ENCODE results near the gene ZFAND6.
A peak's percentile ranks its signal among the peaks of the same experiment; 100 is the strongest.
"Not testable (repeated sequence)": the region's sequence is repeated elsewhere in the genome, so short reads cannot be mapped to it uniquely, and the experiment has no call there.

ZFAND6 gene

GRCh38 chr15:80042568-80042967 is 16.9 kb upstream of the ZFAND6 start:
- Histone ChIP-seq H3K27me3 (ENCODE audit: control insufficient read depth, low read length) (no peaks in the 10 kb centered on the region), H3K36me3 (ENCODE audit: control insufficient read depth, low read length) (no peaks in the 10 kb centered on the region), H3K9me2 (replicated peaks; ENCODE audit: control insufficient read depth, low read length) (no peaks in the 10 kb centered on the region), H3F3A (ENCODE audit: control insufficient read depth, insufficient read depth) (no peaks in the 10 kb centered on the region), H3K4me2 (ENCODE audit: low read length) (no peak overlapping the region), H3K4me1 (ENCODE audit: control insufficient read depth, low read length) (no peaks in the 10 kb centered on the region), H3K4me3 (ENCODE audit: low read length) (no peak overlapping the region), H3K27ac (ENCODE audit: low read depth, low read length) (no peak overlapping the region), H3K9me3 (ENCODE audit: control insufficient read depth, insufficient read depth, low read length) (no peaks in the 10 kb centered on the region), H4K20me1 (ENCODE audit: control insufficient read depth, insufficient read depth, low read depth, low read length) (no peaks in the 10 kb centered on the region), H3K79me2 (ENCODE audit: control insufficient read depth, low read length) (no peaks in the 10 kb centered on the region)
- TF ChIP-seq CTCF (IDR thresholded peaks at IDR 0.05; ENCODE audit: low read depth, low read length, poor library complexity, severe bottlenecking) (no peak), EZH2phosphoT487 (IDR thresholded peaks at IDR 0.05; ENCODE audit: borderline replicate concordance, low read length) (no peak)

- H3K9me3 ChIP-seq (ENCODE audit: control insufficient read depth, insufficient read depth, low read length); H3K4me3 ChIP-seq (ENCODE audit: low read length); H3K27ac ChIP-seq (ENCODE audit: low read depth, low read length); H3K9me2 ChIP-seq (replicated peaks; ENCODE audit: control insufficient read depth, low read length); H3K4me2 ChIP-seq (ENCODE audit: low read length); H4K20me1 ChIP-seq (ENCODE audit: control insufficient read depth, insufficient read depth, low read depth, low read length); H3K27me3 ChIP-seq (ENCODE audit: control insufficient read depth, low read length); H3K4me1 ChIP-seq (ENCODE audit: control insufficient read depth, low read length); H3F3A ChIP-seq (ENCODE audit: control insufficient read depth, insufficient read depth); H3K36me3 ChIP-seq (ENCODE audit: control insufficient read depth, low read length); H3K79me2 ChIP-seq (ENCODE audit: control insufficient read depth, low read length): not testable (repeated sequence)
These were observed 14.3 kb upstream of the ZFAND6 start for GRCh38 chr15:80045219-80045618.

GRCh38 chr15:80049046-80049445 is 10.4 kb upstream of the ZFAND6 start:
- Histone ChIP-seq H3K4me1 (ENCODE audit: control insufficient read depth, low read length) (peaks cover 15% of the 10 kb centered on the region), H3K9me3 (ENCODE audit: control insufficient read depth, insufficient read depth, low read length) (no peaks in the 10 kb centered on the region), H3K36me3 (ENCODE audit: control insufficient read depth, low read length) (no peaks in the 10 kb centered on the region), H3K79me2 (ENCODE audit: control insufficient read depth, low read length) (no peaks in the 10 kb centered on the region), H3K4me3 (ENCODE audit: low read length) (no peak overlapping the region), H3K4me2 (ENCODE audit: low read length) (no peak overlapping the region), H4K20me1 (ENCODE audit: control insufficient read depth, insufficient read depth, low read depth, low read length) (no peaks in the 10 kb centered on the region), H3K9me2 (replicated peaks; ENCODE audit: control insufficient read depth, low read length) (no peaks in the 10 kb centered on the region), H3K27me3 (ENCODE audit: control insufficient read depth, low read length) (no peaks in the 10 kb centered on the region), H3F3A (ENCODE audit: control insufficient read depth, insufficient read depth) (no peaks in the 10 kb centered on the region), H3K27ac (ENCODE audit: low read depth, low read length) (no peak overlapping the region)
- TF ChIP-seq CTCF (IDR thresholded peaks at IDR 0.05; ENCODE audit: low read depth, low read length, poor library complexity, severe bottlenecking) (no peak), EZH2phosphoT487 (IDR thresholded peaks at IDR 0.05; ENCODE audit: borderline replicate concordance, low read length) (no peak)

- TF ChIP-seq CTCF (IDR thresholded peaks at IDR 0.05; ENCODE audit: low read depth, low read length, poor library complexity, severe bottlenecking) (no peak), EZH2phosphoT487 (IDR thresholded peaks at IDR 0.05; ENCODE audit: borderline replicate concordance, low read length) (no peak)
These were observed 6.7 kb upstream of the ZFAND6 start for GRCh38 chr15:80052597-80053304.

More at GRCh38 chr15:80052597-80053304, 6.7 kb upstream of the ZFAND6 start:
- Histone ChIP-seq H3K4me1 (ENCODE audit: control insufficient read depth, low read length) (peaks cover 15% of the 10 kb centered on the region), H3K27me3 (ENCODE audit: control insufficient read depth, low read length) (no peaks in the 10 kb centered on the region), H3K9me3 (ENCODE audit: control insufficient read depth, insufficient read depth, low read length) (no peaks in the 10 kb centered on the region), H4K20me1 (ENCODE audit: control insufficient read depth, insufficient read depth, low read depth, low read length) (no peaks in the 10 kb centered on the region), H3F3A (ENCODE audit: control insufficient read depth, insufficient read depth) (0 out of 2 replicates have a peak, but pooled peaks cover under 1% of the 10 kb centered on the region), H3K36me3 (ENCODE audit: control insufficient read depth, low read length) (no peaks in the 10 kb centered on the region), H3K9me2 (replicated peaks; ENCODE audit: control insufficient read depth, low read length) (no peaks in the 10 kb centered on the region), H3K27ac (ENCODE audit: low read depth, low read length) (no peak overlapping the region), H3K4me2 (ENCODE audit: low read length) (peak overlapping the region; percentile 17), H3K79me2 (ENCODE audit: control insufficient read depth, low read length) (no peaks in the 10 kb centered on the region), H3K4me3 (ENCODE audit: low read length) (no peak overlapping the region)
